H1 (cell line): ENCODE measurements around the gene LRRC56. TPM values are rescaled to one million over a fixed set of nuclear protein-coding genes. Genes with fewer than 3 reads are reported as not detected.

ENCODE experiments used
- CTCF ChIA-PET: fragments of 300-600 bp; sonication (Branson Sonifier 250); formaldehyde crosslinking; loops from one replicate; lab custom pipeline; 2021; ENCODE audit not compliant: partially characterized antibody; lab: Charles Lee
- POLR2A ChIA-PET: fragments of 300-600 bp; sonication (Branson Sonifier 250); formaldehyde crosslinking; loops from one replicate; lab custom pipeline; 2021; ENCODE audit warnings: inconsistent platforms; ENCODE audit not compliant: partially characterized antibody; lab: Charles Lee
- DNase-seq, 2 experiments: peaks; one replicate each; pipeline versions ENCODE4 v3.0.0 to v3.0.0-alpha.2; 2010 to 2022; ENCODE audit warnings: low spot score in 2 of 2, low read depth in 1 of 2, mixed read lengths in 1 of 2
- FAIRE-seq: peaks from 2 replicates; lab custom pipeline; 2011; peaks lifted over from hg19 to GRCh38; lab: Jason Lieb, UNC
- H2AFZ ChIP-seq: 2 replicates; pipeline ENCODE4 v1.8.1; 2012; ENCODE audit warnings: low read length, inconsistent platforms
- H2AK5ac ChIP-seq: 2 replicates; pipeline ENCODE4 v1.6.1; 2013; ENCODE audit warnings: low read depth, low read length
- H2BK120ac ChIP-seq: replicated peaks from 2 replicates; pipeline ENCODE3; 2013; ENCODE audit warnings: low read depth, low read length, inconsistent platforms
- H2BK12ac ChIP-seq: 2 replicates; pipeline ENCODE4 v1.6.1; 2013; ENCODE audit warnings: low read depth, low read length
- H2BK15ac ChIP-seq: 2 replicates; pipeline ENCODE4 v1.6.1; 2013; ENCODE audit warnings: low read length
- H2BK20ac ChIP-seq: 2 replicates; pipeline ENCODE4 v1.6.1; 2013; ENCODE audit warnings: low read length
- H2BK5ac ChIP-seq: 2 replicates; pipeline ENCODE4 v1.6.1; 2013; ENCODE audit warnings: low read depth, low read length
- H3K14ac ChIP-seq: 2 replicates; pipeline ENCODE4 v1.6.1; 2013; ENCODE audit warnings: inconsistent platforms; ENCODE audit not compliant: insufficient read length
- H3K18ac ChIP-seq: 2 replicates; pipeline ENCODE4 v1.6.1; 2013; ENCODE audit warnings: low read length; ENCODE audit errors: extremely low read depth
- H3K23ac ChIP-seq: 2 replicates; pipeline ENCODE4 v1.6.1; 2013; ENCODE audit warnings: inconsistent platforms; ENCODE audit not compliant: insufficient read length
- H3K23me2 ChIP-seq: 2 replicates; pipeline ENCODE4 v1.6.1; 2013; ENCODE audit warnings: low read depth, low read length
- H3K27ac ChIP-seq: 2 replicates; pipeline ENCODE4 v1.6.1; 2011; ENCODE audit warnings: low read depth, low read length, inconsistent platforms
- H3K27me3 ChIP-seq, 4 experiments: replicated peaks in 1 of 4; 1 replicate in 1 of 4; 2 replicates in 3 of 4; pipeline versions ENCODE4 v1.6.1 to v1.8.1; 2011 to 2013; ENCODE audit warnings: low read length in 3 of 4, mild to moderate bottlenecking in 3 of 4, inconsistent platforms in 2 of 4, mixed read lengths in 2 of 4, moderate library complexity in 1 of 4; ENCODE audit not compliant: control insufficient read depth in 3 of 4, insufficient read depth in 3 of 4; ENCODE audit errors: extremely low read depth in 1 of 4
- H3K36me3 ChIP-seq, 4 experiments: 2 replicates each; pipeline versions ENCODE4 v1.6.1 to v1.8.1; 2011 to 2013; ENCODE audit warnings: mild to moderate bottlenecking in 4 of 4, low read length in 3 of 4, moderate library complexity in 2 of 4, control low read depth in 1 of 4, inconsistent platforms in 1 of 4; ENCODE audit not compliant: insufficient read depth in 4 of 4, control insufficient read depth in 2 of 4
- H3K4ac ChIP-seq: replicated peaks from 2 replicates; pipeline ENCODE3; 2013; ENCODE audit warnings: low read length, low read depth, mixed read lengths, inconsistent platforms; ENCODE audit not compliant: insufficient read length
- H3K4me1 ChIP-seq, 4 experiments: replicated peaks in 1 of 4; 1 replicate in 1 of 4; 2 replicates in 3 of 4; pipeline versions ENCODE4 v1.6.1 to v1.8.1; 2011 to 2013; ENCODE audit warnings: low read length in 3 of 4, inconsistent platforms in 2 of 4, mixed read lengths in 1 of 4; ENCODE audit not compliant: insufficient read depth in 4 of 4, control insufficient read depth in 3 of 4
- H3K4me2 ChIP-seq, 2 experiments: 2 replicates each; pipeline versions ENCODE4 v1.6.1 to v1.8.1; 2011 to 2013; ENCODE audit warnings: low read depth in 2 of 2, low read length in 2 of 2, control low read depth in 1 of 2, inconsistent platforms in 1 of 2, mild to moderate bottlenecking in 1 of 2; ENCODE audit not compliant: insufficient read depth in 1 of 2
- H3K4me3 ChIP-seq, 4 experiments: fragments of 200-600, 300-600 bp in 1 of 4; sonication (generic), shearing (Covaris generic), sonication (Bioruptor Twin) in 1 of 4; 2 replicates each; pipeline versions ENCODE4 v1.5.1 to v1.8.1; 2011 to 2016; ENCODE audit warnings: low read length in 4 of 4, low read depth in 3 of 4, control low read depth in 2 of 4, inconsistent platforms in 2 of 4, mild to moderate bottlenecking in 2 of 4, mixed read lengths in 1 of 4, moderate library complexity in 1 of 4; ENCODE audit not compliant: insufficient read depth in 2 of 4; ENCODE audit errors: extremely low read depth in 1 of 4
- H3K56ac ChIP-seq: replicated peaks from 2 replicates; pipeline ENCODE3; 2013; ENCODE audit warnings: low read depth, mild to moderate bottlenecking, mixed read lengths, low read length, inconsistent platforms; ENCODE audit not compliant: insufficient read length
- H3K79me1 ChIP-seq: 2 replicates; pipeline ENCODE4 v1.6.1; 2013; ENCODE audit warnings: low read depth, low read length, control low read depth
- H3K79me2 ChIP-seq, 2 experiments: 2 replicates each; pipeline versions ENCODE4 v1.6.1 to v1.8.1; 2012 to 2013; ENCODE audit warnings: low read length in 2 of 2, mild to moderate bottlenecking in 2 of 2, inconsistent platforms in 1 of 2; ENCODE audit not compliant: insufficient read depth in 2 of 2, control insufficient read depth in 1 of 2
- H3K9ac ChIP-seq, 4 experiments: replicated peaks in 1 of 4; 1 replicate in 1 of 4; 2 replicates in 3 of 4; pipeline versions ENCODE4 v1.6.1 to v1.8.1; 2011 to 2013; ENCODE audit warnings: low read depth in 3 of 4, low read length in 3 of 4, control low read depth in 2 of 4, mild to moderate bottlenecking in 2 of 4, moderate library complexity in 2 of 4, inconsistent platforms in 1 of 4; ENCODE audit errors: extremely low read depth in 1 of 4
- H3K9me3 ChIP-seq, 2 experiments: 2 replicates each; pipeline versions ENCODE4 v1.6.1 to v1.8.1; 2012 to 2013; ENCODE audit warnings: mild to moderate bottlenecking in 2 of 2, moderate library complexity in 2 of 2, control low read depth in 1 of 2, inconsistent platforms in 1 of 2, low read depth in 1 of 2, low read length in 1 of 2, mixed read lengths in 1 of 2; ENCODE audit not compliant: insufficient read depth in 2 of 2
- H4K20me1 ChIP-seq, 2 experiments: replicated peaks in 1 of 2; 2 replicates each; pipeline versions ENCODE3 to v1.8.1; 2011 to 2013; ENCODE audit warnings: inconsistent platforms in 2 of 2, low read length in 2 of 2, mild to moderate bottlenecking in 1 of 2; ENCODE audit not compliant: insufficient read depth in 2 of 2, control insufficient read depth in 1 of 2
- H4K5ac ChIP-seq: 2 replicates; pipeline ENCODE4 v1.6.1; 2013; ENCODE audit warnings: low read length, low read depth, mixed read lengths, inconsistent platforms; ENCODE audit not compliant: insufficient read length
- H4K8ac ChIP-seq: 2 replicates; pipeline ENCODE4 v1.8.0; 2013; ENCODE audit warnings: mild to moderate bottlenecking, moderate library complexity, low read length, inconsistent platforms; ENCODE audit not compliant: insufficient read depth; ENCODE audit errors: extremely low read depth
- H4K91ac ChIP-seq: replicated peaks from 2 replicates; pipeline ENCODE3; 2013; ENCODE audit warnings: low read length, mixed read lengths, inconsistent platforms; ENCODE audit not compliant: insufficient read length
- JUN ChIP-seq: IDR thresholded peaks from 2 replicates; pipeline ENCODE4 v1.6.1; 2011; ENCODE audit warnings: low read depth, mild to moderate bottlenecking, improper control_type of control experiment, low read length
- WGBS, 2 experiments: shearing (Covaris generic) in 1 of 2; methylation state at CpG; one replicate each; pipeline versions ENCODE4 v1.1.6 to v1.1.7; 2013 to 2015; ENCODE audit warnings: low lambda C conversion rate in 2 of 2, mixed read lengths in 2 of 2, inconsistent platforms in 1 of 2, low coverage in 1 of 2, missing lambda C conversion rate in 1 of 2; ENCODE audit not compliant: insufficient replicate concordance in 2 of 2, insufficient coverage in 1 of 2, insufficient read length in 1 of 2; ENCODE audit errors: extremely low coverage in 1 of 2, missing lambda C conversion rate in 1 of 2; 5-methylcytosine and 5-hydroxymethylcytosine counted together
- polyA plus RNA-seq, 7 experiments: library from polyadenylated mRNA; depleted of rRNA in 3 of 7; stranded (reverse) in 5 of 7; unstranded in 2 of 7; fragments of >200 nt in 5 of 7; fragments of 200-250 nt in 2 of 7; gene quantifications; 1 replicate in 5 of 7; 2 replicates in 1 of 7; 4 replicates in 1 of 7; pipeline versions ENCODE4 v1.2.1 to v1.2.3, GENCODE V29; 2011 to 2013; ENCODE audit warnings: missing spikeins in 2 of 7, mixed read lengths in 2 of 7
- total RNA-seq: library from RNA; stranded (reverse); fragmentation: NEBNext Ultra II Directional; extraction: Animal tissue kit (Norgen Biotek cat#: 25700); gene quantifications from 2 replicates; pipeline ENCODE4 v1.2.1, GENCODE V29; 2021

LRRC56 gene
- total and polyA plus RNA-seq, 2 of the 8 experiments (the other 6 are each of a cell fraction or from before 2014, with no cell fraction given), result 0.94 to 1.9 TPM

- Histone ChIP-seq H3K9me3 (peaks cover 4 to 11% of the 10 kb centered on the region in 2 experiments; a peak in 3 of 4 replicates), H3K4me3 (no peak overlapping the region), H2BK12ac (no peak overlapping the region), H2AFZ (no peak overlapping the region), H3K4me1 (peaks cover 0 to 5% (median under 1%) of the 10 kb centered on the region in 4 experiments; a peak in 2 of 7 replicates), H3K79me2 (peaks cover 0 to 14% of the 10 kb centered on the region in 2 experiments; a peak in 1 of 4 replicates), H3K14ac (no peak overlapping the region), H2AK5ac (no peak overlapping the region), H2BK5ac (no peak overlapping the region), H3K27me3 (no peaks in the 10 kb centered on the region), H3K56ac (no peak overlapping the region), H3K4me2 (no peak overlapping the region), H2BK20ac (no peak overlapping the region), H4K5ac (no peak overlapping the region), H3K27ac (no peak overlapping the region), H3K79me1 (peaks cover 2% of the 10 kb centered on the region), H2BK15ac (no peak overlapping the region), H2BK120ac (no peak overlapping the region), H4K20me1 (peaks cover 2 to 5% of the 10 kb centered on the region in 2 experiments), H3K23ac (no peak overlapping the region), H3K4ac (no peak overlapping the region), H4K8ac (no peak overlapping the region), H3K9ac (no peak overlapping the region), H4K91ac (no peak overlapping the region), H3K18ac (no peak overlapping the region), H3K23me2 (peaks cover 8% of the 10 kb centered on the region), H3K36me3 (peaks cover 15 to 35% (median 22%) of the 10 kb centered on the region in 4 experiments; a peak in 7 of 8 replicates)
- no peak for TF ChIP-seq JUN
- POLR2A ChIA-PET, result interaction anchor here (0.9 to 7.1 kb wide), 3 partner anchors 9 to 30 kb away, joined by 3 to 41 read pairs (median 3); no protein-coding TSS in a partner anchor
- FAIRE-seq (no peak), DNase-seq (no peak)
- CTCF ChIA-PET, result interaction anchor here (1.1 kb wide), 1 partner anchor 33 kb away, joined by 3 read pairs; no protein-coding TSS in a partner anchor
- 93% methylated on average over 8 of the region's 10 CpGs; no CpG with 5 or more reads in 1 of the 2 experiments for WGBS, 2 experiments
These were observed 34.8 kb upstream of the LRRC56 start for GRCh38 chr11:502288-503178.
